ENCODE data around the gene ACRV1.
"Not testable (repeated sequence)": the region's sequence is repeated elsewhere in the genome, so short reads cannot be mapped to it uniquely, and the experiment has no call there.

The ACRV1 gene

GRCh38 chr11:125680747-125681146 lies at the start of gene ACRV1:
ACRV1 (minus strand) TSS chr11:125680847; CDS start chr11:125680780, 67 bp downstream.
- DNase-seq (ENCODE audit: low read depth, low spot score) = no peak

DNA sequence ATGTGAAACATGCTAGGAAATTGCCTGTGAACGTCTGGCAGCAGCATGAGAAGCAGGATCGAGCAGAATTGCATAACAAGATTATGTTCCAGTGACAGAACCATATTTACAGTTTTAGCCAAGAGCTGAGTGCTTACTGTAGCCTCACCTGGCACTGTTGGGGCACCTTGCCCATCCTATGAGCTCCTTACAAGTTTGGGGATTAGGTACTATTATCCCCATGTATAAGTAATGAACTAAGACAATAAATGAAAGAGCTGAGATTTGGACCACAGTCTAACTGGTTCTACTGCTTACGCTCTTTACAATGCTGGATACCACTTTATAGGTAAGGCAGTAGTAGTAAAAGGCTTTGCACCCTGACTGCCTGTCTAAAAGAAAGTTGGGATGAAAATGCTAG lies 48.3 kb upstream of the ACRV1 start:
- DNase-seq (ENCODE audit: low read depth, low spot score) = no peak

GRCh38 chr11:125724125-125724524 lies 43.5 kb upstream of the ACRV1 start:
- peak; percentile 32 for DNase-seq (ENCODE audit: low read depth, low spot score)

GRCh38 chr11:125720781-125721180 lies 40.1 kb upstream of the ACRV1 start:
- no peak for DNase-seq (ENCODE audit: low read depth, low spot score)

DNA sequence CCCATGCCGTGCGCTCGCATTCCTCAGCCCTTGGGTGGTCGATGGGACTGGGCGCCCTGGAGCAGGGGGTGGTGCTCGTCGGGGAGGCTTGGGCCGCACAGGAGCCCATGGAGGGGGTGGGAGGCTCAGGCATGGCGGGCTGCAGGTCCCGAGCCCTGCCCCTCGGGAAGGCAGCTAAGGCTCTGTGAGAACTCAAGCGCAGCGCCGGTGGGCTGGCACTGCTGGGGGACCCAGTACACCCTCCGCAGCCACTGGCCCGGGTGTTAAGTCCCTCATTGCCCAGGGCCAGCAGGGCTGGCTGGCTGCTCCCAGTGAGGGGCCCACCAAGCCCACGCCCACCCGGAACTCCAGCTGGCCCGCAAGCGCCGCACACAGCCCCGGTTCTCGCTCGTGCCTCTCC lies 24.0 kb upstream of the ACRV1 start:
- not testable (repeated sequence) for DNase-seq (ENCODE audit: low read depth, low spot score)

DNA sequence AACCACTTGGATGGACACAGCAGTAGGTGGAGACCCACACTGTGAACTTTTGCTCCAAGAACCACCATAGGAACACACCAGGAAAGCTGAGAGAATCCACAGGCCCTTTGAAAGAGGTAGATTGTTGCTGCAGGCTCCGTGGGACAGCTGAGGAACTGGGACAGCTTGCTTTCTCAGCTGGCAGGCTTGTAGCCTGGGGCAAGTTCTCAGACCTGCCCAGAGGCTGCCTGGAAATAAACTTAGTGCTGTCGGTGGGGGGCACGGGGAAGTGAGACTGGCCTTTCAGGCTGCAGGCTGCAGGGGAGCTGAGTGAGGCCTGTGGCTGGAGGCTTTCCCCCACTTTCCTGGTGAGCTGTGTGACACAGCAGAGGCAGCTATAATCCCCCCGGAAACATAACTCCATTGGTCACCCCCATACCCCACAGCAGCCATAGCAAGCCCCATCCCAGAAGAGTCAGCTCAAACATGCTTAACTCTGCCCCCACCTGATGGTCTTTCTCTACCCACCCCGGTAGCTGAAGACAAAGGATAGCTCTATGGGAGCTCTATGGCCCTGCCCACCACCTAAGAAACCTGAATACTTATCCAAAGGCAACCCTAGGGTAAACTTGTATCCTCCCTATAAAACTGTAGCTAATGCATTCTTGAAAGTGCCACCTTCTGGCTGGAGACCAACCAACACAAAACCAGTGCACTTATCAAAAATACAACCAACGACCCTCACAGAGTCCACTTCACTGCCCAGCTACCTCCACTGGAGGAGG lies 21.4 kb upstream of the ACRV1 start:
- no peak for DNase-seq (ENCODE audit: low read depth, low spot score)

- DNase-seq (ENCODE audit: low read depth, low spot score) = no peak
Measured at GRCh38 chr11:125701018-125701610, 20.5 kb upstream of the ACRV1 start.

DNA sequence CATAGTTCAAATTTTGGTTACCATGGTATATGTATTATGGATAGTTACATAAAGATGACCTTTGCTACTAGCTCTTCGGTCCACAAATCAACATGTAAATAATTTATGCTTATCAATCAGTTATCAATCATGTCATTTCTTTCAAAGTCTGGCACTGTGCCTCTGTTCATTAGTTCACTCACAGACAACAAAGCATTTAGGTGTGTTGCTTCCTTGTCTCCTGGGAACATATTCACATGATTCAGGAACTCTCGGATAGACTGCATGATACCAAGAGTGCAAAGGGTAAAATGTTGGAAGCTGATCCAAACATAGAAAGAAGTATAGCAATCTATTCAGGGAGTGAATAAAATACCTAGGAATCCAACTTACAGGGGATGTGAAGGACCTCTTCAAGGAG lies 14.3 kb upstream of the ACRV1 start:
- DNase-seq (ENCODE audit: low read depth, low spot score) = no peak

DNA sequence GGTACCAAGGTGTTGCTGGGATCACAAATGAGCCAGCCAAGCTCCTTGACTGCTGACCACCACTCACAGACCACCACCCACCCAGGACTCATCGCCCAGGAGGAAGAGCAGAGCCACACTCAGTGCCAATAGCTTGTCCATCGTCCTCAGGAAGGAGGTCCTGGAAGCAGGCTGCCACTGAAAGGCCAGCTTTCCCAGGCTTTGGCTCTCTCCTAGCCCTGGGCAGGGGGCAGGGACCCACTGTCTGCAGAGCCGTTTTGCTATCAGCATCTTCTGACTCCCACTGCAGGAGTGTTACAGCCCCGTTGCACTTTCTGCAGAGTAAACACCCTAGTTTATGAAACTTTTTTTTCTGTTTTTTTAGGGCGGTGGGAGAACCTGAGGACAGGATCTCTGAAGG lies 12.2 kb upstream of the ACRV1 start:
- DNase-seq (ENCODE audit: low read depth, low spot score) = no peak

DNA sequence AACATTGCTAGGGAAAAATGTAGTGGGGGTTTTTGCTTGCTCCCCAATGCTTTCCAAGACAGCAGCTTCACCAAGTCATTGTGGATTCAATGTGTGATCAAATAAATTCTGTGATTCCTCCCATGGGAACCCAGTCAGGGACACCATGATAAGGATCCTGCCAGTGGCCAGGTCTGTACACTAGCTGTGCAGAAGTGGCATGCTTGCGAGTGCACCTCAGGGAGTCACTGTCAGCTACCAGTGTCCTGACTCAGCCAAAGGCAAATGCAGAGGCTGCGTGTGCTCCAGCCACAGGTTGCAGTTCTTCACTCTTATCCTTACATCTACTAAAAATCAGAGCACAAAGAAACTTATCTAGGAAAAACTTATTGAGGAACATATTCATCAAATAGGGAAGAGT lies 9.4 kb upstream of the ACRV1 start:
- DNase-seq (ENCODE audit: low read depth, low spot score) = no peak

GRCh38 chr11:125689274-125689859 lies 8.7 kb upstream of the ACRV1 start:
- no peak for DNase-seq (ENCODE audit: low read depth, low spot score)

DNA sequence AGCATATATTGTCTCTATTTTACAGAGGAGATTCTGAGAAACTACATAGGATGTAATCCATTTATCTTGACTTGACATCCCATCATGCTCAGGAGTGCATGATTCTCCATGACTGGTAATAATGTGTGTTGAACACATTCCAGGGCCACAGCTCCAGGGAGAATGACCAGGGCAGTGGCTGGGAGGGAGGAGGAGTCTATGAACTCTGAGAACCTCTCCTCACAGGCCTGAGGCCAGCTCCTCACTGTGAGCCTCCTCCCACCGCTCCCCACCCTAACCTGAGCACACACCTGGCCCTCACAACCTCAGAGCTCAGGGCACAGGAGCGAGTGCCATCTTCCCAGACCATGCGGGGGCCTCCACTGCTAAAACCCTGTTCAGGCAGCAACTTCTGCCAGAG lies 8.0 kb upstream of the ACRV1 start:
- DNase-seq (ENCODE audit: low read depth, low spot score) = no peak

DNA sequence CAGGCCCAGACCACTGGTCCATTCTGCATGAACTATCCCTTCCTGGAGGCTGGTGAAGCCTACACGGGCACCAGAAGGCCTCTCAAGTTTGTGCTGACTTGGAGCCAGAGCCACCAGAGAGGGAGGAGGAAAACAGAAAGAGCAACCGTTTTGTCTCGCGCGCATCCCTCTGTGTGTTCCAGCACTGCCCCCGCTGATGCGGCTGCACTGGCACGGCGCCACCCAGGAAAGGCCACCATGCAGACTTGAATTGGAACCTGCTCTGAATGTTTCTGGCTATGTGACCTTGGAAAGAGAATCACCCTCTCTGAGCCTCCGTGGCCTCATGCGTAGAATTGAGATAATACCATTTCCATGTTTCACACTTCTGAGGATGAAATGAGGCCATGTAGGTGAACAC lies 7.4 kb upstream of the ACRV1 start:
- DNase-seq (ENCODE audit: low read depth, low spot score) = no peak

- DNase-seq (ENCODE audit: low read depth, low spot score) = no peak
Measured at GRCh38 chr11:125685228-125685627, 4.6 kb upstream of the ACRV1 start.

DNA sequence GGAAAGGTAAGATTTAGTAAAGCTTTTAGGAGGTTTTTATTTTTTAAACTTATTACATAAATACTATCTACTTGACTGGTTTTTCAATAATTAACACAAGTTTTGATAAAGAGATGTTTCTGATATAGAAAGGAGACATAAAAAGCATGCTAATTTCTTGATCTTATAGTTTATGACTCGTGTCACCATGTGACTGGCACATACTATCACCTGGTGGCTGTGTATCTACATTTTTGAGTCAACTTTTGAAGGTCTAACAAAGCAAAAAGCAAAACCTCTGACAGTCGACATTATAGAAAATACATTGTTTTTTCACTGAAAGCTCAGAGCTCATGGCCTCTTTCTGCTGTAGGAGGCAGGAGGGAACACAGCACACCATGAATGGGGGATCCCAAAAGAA lies 810 bp downstream of the ACRV1 start:
- no peak for DNase-seq (ENCODE audit: low read depth, low spot score)

GRCh38 chr11:125679397-125679796 lies 1.2 kb downstream of the ACRV1 start:
- no peak for DNase-seq (ENCODE audit: low read depth, low spot score)

GRCh38 chr11:125675196-125675595 lies 5.5 kb downstream of the ACRV1 start:
- DNase-seq (ENCODE audit: low read depth, low spot score) = no peak

GRCh38 chr11:125674210-125674609 lies 6.4 kb downstream of the ACRV1 start:
- DNase-seq (ENCODE audit: low read depth, low spot score) = no peak

DNA sequence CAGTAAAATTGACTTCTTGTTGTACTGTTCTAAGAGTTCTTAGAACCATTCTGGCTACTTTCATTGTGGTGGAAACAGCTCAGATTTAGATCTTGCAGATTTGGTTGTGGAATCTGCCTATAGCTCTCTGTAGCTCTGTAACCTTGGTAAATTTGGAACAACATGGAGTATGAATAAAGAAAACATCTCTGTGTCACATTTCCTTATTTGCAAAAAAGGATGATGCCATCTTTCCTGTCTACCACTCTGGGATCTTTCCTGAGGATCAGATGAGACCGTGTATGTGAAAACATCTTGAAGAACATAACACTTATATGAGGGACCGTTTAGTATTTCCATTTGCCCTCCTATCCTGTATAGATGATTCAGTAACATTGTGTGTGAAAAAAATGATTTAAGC lies 9.1 kb downstream of the ACRV1 start:
- DNase-seq (ENCODE audit: low read depth, low spot score) = no peak

GRCh38 chr11:125670172-125670571 lies 10.5 kb downstream of the ACRV1 start:
- DNase-seq (ENCODE audit: low read depth, low spot score) = no peak

GRCh38 chr11:125667151-125667550 lies 13.5 kb downstream of the ACRV1 start:
- DNase-seq (ENCODE audit: low read depth, low spot score) = no peak

DNA sequence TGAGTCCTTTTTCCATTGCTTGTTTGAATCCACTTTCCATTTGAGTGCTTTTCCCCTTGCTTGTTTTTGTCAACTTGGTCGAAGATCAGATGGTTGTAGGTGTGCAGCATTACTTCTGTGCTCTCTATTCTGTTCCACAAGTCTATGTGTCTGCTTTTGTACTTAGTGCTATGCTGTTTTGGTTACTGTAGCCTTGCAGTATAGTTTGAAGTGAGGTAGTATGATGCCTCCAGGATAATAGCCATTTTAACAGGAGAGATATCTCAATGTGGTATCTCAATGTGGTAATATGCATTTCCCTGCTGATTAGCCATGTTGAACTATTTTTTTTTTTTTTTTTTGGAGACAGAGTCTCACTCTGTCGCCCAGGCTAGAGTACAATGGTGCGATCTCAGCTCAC lies 16.7 kb downstream of the ACRV1 start:
- DNase-seq (ENCODE audit: low read depth, low spot score) = no peak

GRCh38 chr11:125662689-125663088 lies 18.0 kb downstream of the ACRV1 start:
- DNase-seq (ENCODE audit: low read depth, low spot score) = no peak

Data from astrocyte of the hippocampus (primary cell).